HPDE6-E6E7 (cell line): Measurements from ENCODE around the gene ZKSCAN2.

Experiments
- DNase-seq: peaks from one replicate; pipeline ENCODE4 v3.0.0; 2011; ENCODE audit warnings: missing footprints; ENCODE audit errors: extremely low spot score

Gene ZKSCAN2

DNA sequence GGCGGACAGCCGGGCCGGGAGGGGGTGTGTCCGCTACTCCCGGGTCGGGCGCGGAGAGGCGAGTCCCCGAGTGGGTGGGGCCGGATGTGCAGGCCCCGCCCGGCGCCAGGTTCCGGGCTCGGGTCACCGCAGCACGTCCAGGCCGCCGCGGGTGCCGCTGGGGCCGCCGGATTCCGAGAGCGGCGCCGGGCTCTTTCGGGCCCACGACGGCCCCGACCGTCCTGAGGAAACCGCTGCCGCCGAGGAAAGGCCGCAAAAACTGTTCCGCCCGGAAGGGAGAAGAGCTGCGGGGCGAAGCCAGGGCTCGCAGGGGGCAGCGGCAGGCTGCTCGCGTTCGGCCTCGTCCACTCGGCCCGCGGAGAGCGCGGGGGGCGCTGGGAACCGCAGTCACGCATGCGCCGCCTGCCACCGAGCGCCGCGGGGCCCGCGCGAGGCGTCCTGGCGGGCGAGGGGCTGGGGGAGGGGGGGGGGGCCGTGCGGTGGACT is at the start of gene ZKSCAN2:
TSS of gene ZKSCAN2 (minus strand) at position 376 of the 486 bp plus-strand sequence. CDS start 718 bp downstream, outside the sequence.
- DNase-seq: peak; percentile 85

DNA sequence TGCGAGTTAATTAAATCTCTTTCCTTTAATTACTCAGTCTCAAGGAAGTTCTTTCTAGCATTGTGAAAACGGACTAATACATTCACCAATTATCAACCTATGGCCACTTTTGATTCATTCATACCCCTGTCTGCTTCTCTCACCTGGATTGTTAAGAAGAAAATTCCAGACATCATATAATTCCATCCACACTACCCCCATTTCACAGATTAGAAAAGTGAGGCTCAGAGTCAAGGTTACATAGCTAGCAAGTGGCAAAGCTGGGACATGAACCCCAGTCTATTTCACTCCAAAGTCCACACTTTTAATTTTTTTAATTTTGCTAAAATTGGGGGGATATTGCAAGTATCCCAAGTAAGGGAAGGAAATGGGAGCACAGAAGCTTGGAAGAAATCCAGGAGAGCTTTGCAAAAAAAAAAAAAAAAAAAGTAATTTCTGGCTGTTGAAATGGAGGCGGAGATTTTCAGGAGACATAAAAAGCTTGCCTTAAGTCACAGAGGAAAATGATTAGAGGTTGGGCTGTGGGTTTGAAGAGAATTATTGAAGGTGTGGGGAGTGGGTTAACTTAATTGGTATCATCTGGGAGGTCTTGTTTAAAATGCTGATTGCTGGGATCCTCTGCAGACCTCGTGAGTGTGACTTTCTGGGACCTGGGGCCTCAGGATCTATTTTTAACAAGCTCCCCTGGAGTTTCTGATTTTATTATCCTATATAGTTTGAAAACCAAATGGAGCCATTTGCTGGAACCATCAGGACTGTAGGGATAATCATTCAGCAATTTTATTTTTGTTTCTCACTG is 42.3 kb upstream of the ZKSCAN2 start:
- no peak for DNase-seq

DNA sequence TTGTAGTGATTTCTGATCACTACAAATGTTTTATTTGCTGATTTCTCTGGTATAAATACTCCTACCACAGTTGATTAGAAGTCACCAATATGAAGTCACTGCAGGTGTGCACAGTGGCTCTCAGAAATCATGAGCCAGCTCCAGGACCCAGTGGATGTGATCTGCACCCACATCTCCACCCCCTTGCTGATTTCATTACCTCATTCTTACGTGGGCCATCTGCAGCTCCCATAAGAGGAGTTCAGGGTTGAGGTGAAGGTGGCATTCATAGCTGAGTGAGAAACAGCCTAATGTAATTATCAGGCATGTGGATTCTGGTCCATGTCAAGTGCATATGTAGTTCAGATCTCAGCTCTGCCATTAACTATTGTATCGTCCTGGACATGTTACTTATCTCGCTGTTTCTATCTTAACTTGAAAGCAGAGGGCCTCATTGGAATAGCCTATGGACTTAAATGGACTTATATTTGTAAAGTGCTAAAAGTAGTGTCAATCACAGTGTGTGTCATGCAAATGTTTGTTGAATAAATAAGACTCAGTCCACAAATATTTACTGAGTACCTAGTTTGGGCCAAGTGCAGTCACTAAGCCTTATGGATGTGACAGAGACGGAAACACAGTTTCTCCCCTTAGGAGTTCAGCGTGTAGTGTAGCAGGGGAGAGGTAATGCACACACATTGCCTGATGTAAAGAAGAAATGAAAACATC is 40.7 kb upstream of the ZKSCAN2 start:
- no peak for DNase-seq

DNA sequence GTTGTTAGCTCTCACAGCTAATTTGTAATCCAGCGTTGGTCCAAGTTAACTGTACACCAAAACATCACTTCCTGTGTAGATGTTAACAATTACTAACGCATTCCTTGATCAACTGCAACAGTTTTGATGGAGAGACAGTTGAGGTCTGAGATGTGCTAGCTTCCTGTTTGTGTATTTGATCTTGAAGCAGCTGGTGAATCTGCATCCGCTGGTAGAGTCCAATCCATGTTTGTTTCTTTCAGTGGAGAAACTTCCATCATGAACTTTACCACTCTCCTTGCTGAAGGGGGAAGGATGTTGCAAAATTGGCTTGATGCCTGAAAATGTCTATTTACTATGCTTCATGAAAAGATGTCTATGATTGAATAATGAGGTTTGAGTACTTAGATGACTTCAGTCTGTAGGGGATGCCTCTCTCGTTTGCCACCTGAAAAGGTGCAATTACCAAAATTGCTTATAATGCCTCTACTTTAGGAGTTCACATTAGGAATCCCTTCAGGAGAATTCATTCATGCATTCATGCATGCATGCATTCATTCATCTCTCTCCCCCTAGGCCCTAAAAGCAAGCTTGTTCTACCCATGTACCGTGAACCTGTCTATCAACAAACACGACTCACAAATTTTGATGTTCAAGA is 39.6 kb upstream of the ZKSCAN2 start:
- DNase-seq: no peak

DNA sequence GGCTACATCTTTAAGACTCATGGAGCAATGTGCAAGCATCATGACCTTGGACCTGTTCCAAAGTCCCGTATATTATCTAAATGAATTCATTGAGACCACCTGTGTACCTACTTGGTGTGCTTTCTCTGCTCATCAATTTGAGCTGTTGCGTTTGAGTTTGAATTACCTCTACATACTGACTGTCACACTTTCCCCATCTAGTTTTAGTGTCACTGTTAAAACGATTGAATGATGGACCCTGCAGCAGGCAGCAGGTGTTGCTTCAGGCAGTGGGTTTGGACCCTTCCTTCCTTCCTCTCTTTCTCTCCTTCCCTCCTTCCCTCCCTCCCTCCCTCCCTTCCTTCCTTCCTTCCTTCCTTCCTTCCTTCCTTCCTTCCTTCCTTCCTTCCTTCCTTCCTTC is 33.9 kb upstream of the ZKSCAN2 start:
- no peak for DNase-seq

DNA sequence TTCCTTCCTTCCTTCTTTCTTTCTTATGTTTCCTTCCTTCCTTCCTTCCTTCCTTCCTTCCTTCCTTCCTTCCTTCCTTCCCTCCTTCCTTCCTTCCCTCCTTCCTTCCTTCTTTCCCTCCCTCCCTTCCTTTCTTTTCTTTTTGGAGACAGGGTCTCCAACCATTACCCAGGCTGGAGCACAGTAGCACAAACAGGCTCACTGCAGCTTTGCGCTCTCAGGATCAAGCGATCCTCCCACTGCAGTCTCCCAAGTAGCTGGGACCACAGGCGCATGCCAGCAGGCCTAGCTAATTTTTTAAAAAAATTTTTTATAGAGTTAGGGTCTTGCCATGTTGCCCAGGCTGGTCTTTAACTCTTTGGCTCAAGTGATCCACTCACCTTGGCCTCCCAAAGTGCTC is 31.8 kb upstream of the ZKSCAN2 start:
- DNase-seq: no peak

DNA sequence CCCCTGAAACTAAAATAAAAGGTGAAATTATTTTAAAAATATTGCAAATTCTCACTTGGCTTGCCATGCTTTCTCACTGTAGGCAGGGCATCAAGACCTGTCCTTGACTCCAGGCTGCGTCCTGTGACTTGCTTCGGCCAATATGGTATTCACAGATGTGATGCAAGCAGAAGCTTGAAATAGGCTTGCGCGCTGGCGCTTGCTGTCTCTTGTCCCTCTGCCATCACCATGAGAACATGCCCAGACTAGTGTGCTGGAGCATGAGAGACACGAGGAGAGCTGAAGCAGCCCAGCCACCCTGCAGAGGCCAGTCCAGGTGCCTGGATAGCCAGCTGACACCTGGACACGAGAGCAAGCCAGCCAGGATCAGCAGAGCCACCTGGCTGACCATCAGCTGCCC is 21.8 kb upstream of the ZKSCAN2 start:
- DNase-seq: no peak

DNA sequence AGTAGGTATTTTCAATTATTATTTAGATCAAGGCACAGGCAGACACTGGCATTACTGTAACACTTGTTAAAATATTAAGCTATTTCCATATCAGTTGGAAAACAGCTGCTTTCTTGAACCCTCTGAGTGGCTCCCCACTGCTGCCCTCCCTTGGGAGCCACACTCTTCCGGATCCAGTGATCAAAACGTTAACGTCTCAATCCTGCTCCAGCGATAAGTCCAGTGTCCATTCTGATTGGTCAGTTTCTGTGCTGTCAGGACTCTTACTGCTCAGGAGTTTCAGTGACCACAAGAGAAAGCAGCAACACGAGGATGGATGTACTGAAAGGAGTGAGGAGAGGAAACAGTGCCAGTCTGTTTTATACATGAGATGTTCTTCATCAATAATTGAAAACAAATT is 13.8 kb upstream of the ZKSCAN2 start:
- DNase-seq: no peak

DNA sequence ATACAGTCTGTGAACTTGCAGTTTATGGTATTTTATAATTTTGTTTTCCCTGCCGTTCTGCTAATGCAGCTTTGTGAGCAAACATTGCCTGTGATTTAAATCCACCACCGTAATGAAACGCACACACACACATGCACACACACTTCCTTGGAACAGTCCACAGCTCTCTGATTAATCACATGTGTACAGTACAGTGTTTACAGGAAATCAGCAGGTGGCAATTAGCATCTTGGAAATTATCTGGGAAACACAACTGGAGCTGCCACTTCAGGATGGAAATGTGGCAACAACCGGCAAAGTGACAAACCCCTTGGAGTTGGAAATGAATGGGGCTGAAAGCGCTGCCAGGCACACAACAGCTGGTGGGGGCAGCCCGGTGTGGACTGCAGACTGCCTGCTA is 12.9 kb upstream of the ZKSCAN2 start:
- no peak for DNase-seq

DNA sequence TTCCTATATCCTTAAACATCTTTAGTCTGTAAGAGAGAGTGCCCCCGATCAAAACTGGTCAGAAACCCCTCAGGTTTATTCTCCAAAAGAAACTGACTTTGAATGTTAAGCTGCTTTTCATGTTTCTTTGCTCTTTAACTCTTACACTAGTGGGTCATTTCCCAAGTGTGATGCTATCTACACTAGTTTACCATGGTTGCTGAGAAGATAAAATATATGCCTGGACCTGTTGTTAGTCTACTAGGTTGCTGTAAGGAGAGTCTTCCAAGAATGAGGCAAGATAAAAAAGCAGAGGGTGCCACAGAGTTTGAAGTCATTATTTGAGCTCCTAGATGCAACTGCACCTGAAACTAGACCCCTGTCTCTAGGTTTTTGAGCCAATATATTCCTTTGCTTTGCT is 12.2 kb upstream of the ZKSCAN2 start:
- no peak for DNase-seq

DNA sequence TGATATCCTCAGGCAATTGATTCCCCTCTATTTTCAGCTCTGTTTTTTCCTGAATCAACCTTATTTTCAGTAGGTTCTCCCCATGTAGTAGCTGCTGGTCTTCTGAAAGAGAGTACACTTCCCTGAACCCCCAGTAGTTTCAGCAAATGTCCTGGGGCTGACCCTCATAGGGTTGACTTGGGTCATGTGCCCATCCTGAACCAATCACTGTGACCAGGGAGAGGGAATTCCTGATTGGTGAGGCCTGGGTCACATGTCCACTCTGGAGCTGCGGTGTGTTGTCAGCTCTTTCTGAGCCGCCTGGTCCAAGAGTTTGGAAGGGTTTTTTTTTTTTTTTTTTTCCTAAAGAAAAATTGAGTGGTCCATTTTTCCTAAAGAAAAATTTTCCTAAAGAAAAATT is 8.3 kb upstream of the ZKSCAN2 start:
- DNase-seq: no peak

DNA sequence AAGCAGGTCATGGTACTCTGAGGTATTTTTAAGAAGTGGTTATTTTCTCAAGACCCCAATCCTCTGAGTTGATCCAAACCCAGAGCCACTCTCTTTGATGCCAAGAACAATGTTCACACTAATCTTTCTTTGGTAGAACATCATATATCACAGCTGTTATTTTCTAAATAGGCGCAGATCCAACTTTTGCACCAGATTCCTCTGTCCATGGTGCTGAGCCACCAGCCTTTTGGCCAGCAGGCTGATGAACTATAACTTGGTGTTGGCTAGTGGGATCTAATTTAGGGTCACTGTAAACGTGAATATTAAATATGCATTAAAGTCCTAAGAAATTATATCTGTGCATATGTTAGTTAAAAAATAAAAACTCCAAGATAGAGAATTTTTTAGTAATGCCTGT is 7.0 kb upstream of the ZKSCAN2 start:
- DNase-seq: no peak

DNA sequence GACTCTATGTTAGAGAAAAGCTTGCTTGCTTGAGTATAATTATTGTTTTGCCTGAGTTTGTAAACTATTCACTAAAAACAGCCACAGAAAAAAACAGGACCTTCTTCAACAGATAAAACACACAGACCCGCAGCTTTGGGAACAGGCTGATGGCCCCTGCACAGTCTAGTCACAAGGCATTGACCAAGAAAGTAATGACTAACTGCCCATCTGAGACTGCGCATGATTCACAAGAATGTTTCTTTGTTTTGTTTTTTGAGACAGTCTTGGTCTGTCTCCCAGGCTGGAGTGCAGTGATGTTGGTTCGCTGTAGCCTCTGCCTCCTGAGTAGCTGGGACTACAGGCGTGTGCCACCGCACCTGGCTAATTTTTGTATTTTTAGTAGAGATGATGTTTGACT is 2.8 kb upstream of the ZKSCAN2 start:
- no peak for DNase-seq

DNA sequence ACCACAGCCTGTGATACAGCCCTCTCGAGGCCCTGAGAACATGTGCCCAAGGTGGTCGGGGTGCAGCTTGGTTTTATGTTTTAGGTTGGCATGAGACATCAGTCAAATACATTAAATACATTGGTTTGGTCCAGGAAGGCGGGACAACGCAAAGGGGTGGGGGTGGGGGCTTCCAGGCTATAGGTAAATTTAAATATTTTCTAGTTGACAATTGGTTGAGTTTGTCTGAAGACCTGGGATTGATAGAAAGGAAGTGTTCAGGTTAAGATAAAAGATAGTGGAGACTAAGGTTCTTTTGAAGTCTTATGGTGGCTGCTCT is 1.2 kb upstream of the ZKSCAN2 start:
- no peak for DNase-seq

DNA sequence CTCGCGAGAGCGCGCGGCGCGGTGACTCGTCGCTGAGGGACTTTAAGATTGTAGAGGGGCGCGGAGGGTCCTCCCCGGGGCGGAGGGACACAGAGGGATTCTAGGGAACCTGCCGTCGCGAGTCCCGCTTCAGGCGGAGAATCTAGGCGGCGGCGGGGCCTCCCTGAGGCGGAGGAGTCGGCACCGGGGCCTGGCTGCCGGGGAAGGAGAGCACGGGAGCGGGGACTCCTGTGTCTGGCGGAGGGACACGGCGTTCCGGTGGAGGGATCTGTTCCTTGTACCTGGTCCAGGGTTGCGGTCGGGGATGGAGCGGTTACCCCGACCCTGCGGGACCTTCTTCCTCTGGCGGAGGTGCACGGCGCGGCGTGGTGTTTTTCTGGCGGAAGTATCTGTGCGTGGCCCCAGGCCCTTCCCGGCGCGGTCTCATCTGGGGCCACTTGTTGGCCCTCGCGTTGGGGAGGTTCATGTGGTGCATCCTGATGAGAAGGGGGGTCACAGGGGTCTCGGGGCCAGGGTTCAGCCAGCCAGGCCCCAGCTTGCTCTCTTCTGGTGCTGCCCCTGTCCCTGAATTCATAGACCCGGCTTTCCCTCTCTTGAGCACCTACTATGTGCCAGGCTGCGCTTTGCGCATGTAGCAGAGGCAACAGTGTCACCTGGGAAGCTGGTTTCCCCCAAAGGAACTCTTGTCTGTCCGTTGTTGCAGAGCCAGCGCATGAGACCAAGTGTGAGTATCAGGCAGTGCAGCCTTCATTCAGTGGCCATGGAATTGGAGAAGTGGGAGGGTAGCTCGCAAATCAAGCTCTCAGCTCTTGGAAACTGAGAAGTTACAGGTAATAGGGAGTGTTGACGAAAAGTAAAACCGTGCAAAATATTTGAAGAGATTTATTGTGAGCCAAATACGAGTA is 563 bp upstream of the ZKSCAN2 start:
- DNase-seq: peak; percentile 57

DNA sequence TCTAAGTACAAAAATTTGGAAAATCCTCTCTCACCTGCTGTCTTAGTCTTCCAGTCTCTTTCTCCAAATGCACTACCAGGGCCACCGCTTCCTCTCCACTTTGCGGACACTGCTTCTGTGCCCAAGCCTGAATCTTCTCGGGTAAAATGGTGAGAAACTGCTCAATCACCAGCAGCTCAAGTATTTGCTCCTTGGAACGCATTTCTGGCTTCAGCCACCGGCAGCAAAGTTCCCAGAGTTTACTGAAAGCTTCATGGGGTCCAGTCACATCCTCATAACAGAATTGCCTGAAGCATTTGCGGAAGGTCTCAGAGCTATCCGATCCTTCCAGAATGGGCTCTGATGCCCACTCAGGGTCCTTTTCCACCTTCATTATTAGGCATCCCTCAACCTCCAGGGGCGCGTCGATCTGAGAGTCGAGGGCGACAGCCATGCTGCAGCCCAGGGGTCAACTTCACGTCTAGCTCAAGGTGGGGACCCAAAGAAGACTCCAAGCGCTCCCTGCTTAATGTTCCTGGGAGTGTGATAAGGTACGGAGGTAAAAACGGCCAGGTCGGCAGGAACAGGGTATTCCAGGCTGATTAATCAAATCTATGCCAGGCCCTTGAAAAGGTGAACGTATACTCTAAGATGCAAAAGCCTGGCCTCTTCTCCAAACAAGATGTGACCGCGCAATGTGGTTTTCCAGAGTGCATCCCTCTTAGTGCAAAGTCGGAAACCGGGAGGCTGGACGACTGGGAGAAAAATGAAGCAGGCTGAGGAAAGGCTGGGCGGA is 763 bp downstream of the ZKSCAN2 start:
- no peak for DNase-seq

DNA sequence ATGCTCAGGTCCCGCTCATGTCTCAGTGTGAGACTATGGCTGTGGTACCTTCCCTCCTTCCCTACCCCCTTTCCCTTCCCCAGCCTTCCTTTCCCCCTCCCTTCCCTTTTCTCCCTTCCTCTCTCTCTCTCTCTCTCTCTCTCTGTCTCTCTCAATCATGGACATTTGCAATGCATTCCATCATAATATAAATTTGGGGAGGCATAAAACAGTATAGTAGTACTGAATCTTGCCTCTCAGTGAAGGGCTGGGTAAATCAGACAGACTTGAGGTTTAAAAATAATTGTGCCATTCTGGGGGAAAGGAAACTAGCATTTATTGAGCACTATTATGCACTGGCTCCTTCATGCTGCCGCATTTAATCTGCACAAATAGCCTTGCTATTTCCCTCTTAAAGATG is 4.3 kb downstream of the ZKSCAN2 start:
- no peak for DNase-seq

DNA sequence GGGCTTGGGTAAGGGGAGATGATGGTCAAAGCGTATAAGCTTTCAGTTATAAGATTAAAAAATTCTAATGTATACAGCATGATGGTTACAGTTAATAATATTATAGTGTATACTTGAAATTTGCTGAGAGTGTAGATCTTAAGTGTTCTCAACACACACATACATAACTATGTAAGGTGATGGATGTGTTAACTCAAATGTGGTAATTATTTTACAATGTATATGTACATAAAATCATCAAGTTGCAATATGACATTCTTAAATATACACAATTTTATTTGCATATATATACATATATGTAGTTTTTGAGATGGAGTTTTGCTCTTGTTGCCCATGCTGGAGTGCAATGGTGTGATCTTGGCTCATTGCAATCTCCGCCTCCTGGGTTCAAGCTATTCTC is 7.2 kb downstream of the ZKSCAN2 start:
- no peak for DNase-seq

DNA sequence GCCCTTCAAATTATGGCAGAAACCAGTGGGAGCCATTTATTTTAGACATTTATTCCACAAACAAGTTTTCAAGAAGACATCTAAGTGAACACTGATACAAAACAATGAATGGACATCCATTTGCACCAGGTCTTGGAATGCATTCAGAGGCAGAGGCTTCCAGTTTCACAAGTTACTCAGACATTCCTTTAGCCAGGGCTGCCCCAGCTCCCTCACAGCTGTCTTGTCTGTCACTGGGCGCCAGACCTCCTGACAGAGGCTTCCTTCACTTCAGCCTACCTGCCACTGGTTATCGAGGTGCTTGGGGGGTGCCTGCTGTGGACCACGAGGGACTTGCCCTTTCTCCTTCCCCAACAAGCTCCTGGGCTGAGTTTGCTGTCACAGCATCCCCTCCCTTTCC is 21.7 kb downstream of the ZKSCAN2 start:
- DNase-seq: no peak

DNA sequence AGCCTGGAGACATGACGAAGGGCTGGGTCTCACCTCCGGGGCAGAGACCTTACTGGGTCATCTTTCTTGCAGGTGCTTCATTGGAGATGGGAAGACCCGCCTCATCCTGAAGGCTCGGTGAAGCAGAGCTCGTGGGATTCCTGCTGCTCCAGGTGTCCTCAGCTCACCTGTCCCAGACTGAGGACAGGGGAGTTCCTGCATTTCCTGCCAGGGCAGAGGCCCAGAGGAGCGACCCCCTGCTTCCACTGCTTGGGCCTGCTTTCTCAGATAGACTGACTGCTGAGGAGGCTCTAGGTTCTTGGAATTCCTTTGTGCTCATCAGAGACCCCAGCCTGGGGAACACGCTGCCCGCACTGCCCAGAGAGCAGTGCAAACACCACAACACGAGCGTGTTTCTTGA is 29.3 kb downstream of the ZKSCAN2 start:
- DNase-seq: no peak

DNA sequence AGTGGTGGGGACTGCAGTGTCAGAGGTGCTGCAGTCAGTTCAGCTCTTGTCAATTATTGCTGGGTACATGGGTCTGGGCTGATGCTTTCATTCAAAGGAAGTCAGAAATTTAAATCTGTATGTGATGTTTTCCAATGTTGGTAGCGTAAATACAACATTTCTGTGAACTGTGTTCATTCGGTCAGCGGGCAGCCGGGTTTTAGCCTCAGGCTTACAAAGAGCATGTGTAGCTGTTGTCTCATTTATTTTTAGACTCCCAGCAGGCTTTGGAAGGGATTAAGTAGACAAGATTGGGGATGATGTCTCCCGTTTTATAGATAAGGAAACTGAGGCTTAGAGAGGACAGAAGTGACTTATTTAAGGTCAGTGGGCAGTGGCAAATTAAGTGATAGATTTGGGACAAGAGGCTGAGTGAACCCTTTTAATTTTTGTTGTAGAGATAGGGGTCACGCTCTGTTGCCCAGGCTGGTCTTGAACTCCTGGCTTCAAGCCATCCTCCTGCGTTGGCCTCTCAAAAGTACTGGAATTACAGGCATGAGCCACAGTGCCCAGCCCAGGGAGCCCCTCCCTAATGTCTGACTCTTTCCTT is 32.8 kb downstream of the ZKSCAN2 start:
- no peak for DNase-seq
